Thyroid gland (tissue), 4 donors: Measurements from ENCODE around the gene FSTL1. TPM values are rescaled to one million over a fixed set of nuclear protein-coding genes. Genes with fewer than 3 reads are reported as not detected.

ENCODE experiments used
- DNase-seq, 2 donors: peaks; one replicate each; pipeline ENCODE4 v3.0.0-alpha.2; 2019
- H3K27ac ChIP-seq, 3 donors: fragments of 200-600 bp; sonication (generic); 1 replicate in 2 of 3; 2 replicates in 1 of 3; pipeline ENCODE4 v1.5.1; 2016 to 2019; ENCODE audit warnings: mild to moderate bottlenecking in 1 of 3, moderate library complexity in 1 of 3
- H3K27me3 ChIP-seq: fragments of 200-600 bp; sonication (generic); one replicate; pipeline ENCODE4 v1.5.1; 2019
- H3K36me3 ChIP-seq, 2 donors: fragments of 200-600 bp; sonication (generic); one replicate each; pipeline ENCODE4 v1.5.1; 2016 to 2019
- H3K4me1 ChIP-seq, 2 donors: fragments of 200-600 bp; sonication (generic); one replicate each; pipeline ENCODE4 v1.5.1; 2017 to 2019
- H3K4me3 ChIP-seq, 3 donors: fragments of 200-600 bp; sonication (generic); replicated peaks in 1 of 3; 1 replicate in 2 of 3; 2 replicates in 1 of 3; pipeline ENCODE4 v1.5.1; 2016; ENCODE audit warnings: mild to moderate bottlenecking in 1 of 3
- H3K9me3 ChIP-seq: fragments of 200-600 bp; sonication (generic); one replicate; pipeline ENCODE4 v1.5.1; 2017
- CTCF ChIP-seq, 6 experiments: fragments of 200-600 bp in 3 of 6; fragments of 450-650 bp in 3 of 6; sonication (generic) in 3 of 6; IDR thresholded peaks; one replicate each; pipeline ENCODE4 v1.5.1; 2016 to 2019; ENCODE audit warnings: antibody characterized with exemption in 6 of 6, mild to moderate bottlenecking in 2 of 6, inconsistent platforms in 1 of 6, moderate library complexity in 1 of 6
- POLR2A ChIP-seq, 2 donors: fragments of 450-650 bp; IDR thresholded peaks; one replicate each; pipeline ENCODE4 v1.6.1; 2017; ENCODE audit warnings: antibody characterized with exemption in 2 of 2, mild to moderate bottlenecking in 2 of 2, moderate library complexity in 1 of 2
- WGBS, 2 donors: methylation state at CpG; one replicate each; pipeline ENCODE4 v1.1.5; 2017; 5-methylcytosine and 5-hydroxymethylcytosine counted together
- intact Hi-C: fragments of 100-400 bp; cut with DNase I; formaldehyde crosslinking; loops from one replicate; pipeline ENCODE4 v1.15.1; 2023
- total RNA-seq, 4 donors: library from RNA; depleted of rRNA; stranded (reverse); fragments of >200 nt; gene quantifications; one replicate each; pipeline ENCODE4 v1.2.3, GENCODE V29; 2016

The FSTL1 gene
- total RNA-seq, 4 donors from 2014 or later = 135 to 268 (median 228) TPM

- DNase-seq = no peak
- H3K9me3 ChIP-seq = no peaks in the 10 kb centered on the region
- intact Hi-C loops = no loop called here
- no peaks in the 10 kb centered on the region for H3K27me3 ChIP-seq
- peaks cover 76 to 88% of the 10 kb centered on the region in 2 donors for H3K36me3 ChIP-seq
- H3K4me1 ChIP-seq = no peaks in the 10 kb centered on the region
- H3K4me3 ChIP-seq = no peak overlapping the region
- no peak overlapping the region for H3K27ac ChIP-seq
- TF ChIP-seq CTCF (IDR thresholded peaks at IDR 0.05) (no peak), POLR2A (IDR thresholded peaks at IDR 0.05) (no peak)
Measured at GRCh38 chr3:120402257-120402656, 48.5 kb downstream of the FSTL1 start.

- Histone ChIP-seq H3K27ac (no peak overlapping the region), H3K27me3 (no peaks in the 10 kb centered on the region), H3K9me3 (no peaks in the 10 kb centered on the region), H3K4me3 (no peak overlapping the region), H3K4me1 (no peaks in the 10 kb centered on the region), H3K36me3 (peaks cover 78 to 92% of the 10 kb centered on the region in 2 donors)
- no peak for TF ChIP-seq POLR2A (IDR thresholded peaks at IDR 0.05)
- TF ChIP-seq CTCF (IDR thresholded peaks at IDR 0.05) = no peak
- intact Hi-C loops = no loop called here
- no peak for DNase-seq
- WGBS, 2 donors = 70 to 97% methylated on average over 2 of the region's 2 CpGs
Measured at GRCh38 chr3:120399372-120399771, 51.4 kb downstream of the FSTL1 start.

- Histone ChIP-seq H3K27ac (no peak overlapping the region), H3K4me3 (no peak overlapping the region), H3K27me3 (no peaks in the 10 kb centered on the region), H3K9me3 (no peaks in the 10 kb centered on the region), H3K4me1 (no peaks in the 10 kb centered on the region), H3K36me3 (peaks cover 63 to 71% of the 10 kb centered on the region in 2 donors)
- DNase-seq = no peak
- WGBS, 2 donors = 87 to 90% methylated on average over 8 of the region's 8 CpGs
- intact Hi-C loops = no loop called here
- TF ChIP-seq POLR2A (IDR thresholded peaks at IDR 0.05) (no peak), CTCF (IDR thresholded peaks at IDR 0.05) (no peak)
Measured at GRCh38 chr3:120396469-120396868, 54.3 kb downstream of the FSTL1 start.

- TF ChIP-seq POLR2A (IDR thresholded peaks at IDR 0.05) = no peak
- no peak for TF ChIP-seq CTCF (IDR thresholded peaks at IDR 0.05)
- Histone ChIP-seq H3K4me1 (no peaks in the 10 kb centered on the region), H3K9me3 (no peaks in the 10 kb centered on the region), H3K27me3 (no peaks in the 10 kb centered on the region), H3K4me3 (no peak overlapping the region), H3K36me3 (peaks cover 47 to 50% of the 10 kb centered on the region in 2 donors), H3K27ac (no peak overlapping the region)
- WGBS, 2 donors = 80 to 92% methylated on average over 2 of the region's 2 CpGs
- DNase-seq = no peak
- intact Hi-C loops = no loop called here
Measured at GRCh38 chr3:120394347-120394746, 56.4 kb downstream of the FSTL1 start.

- H3K9me3 ChIP-seq = no peaks in the 10 kb centered on the region
- no peak overlapping the region for H3K4me3 ChIP-seq
- no peak overlapping the region for H3K27ac ChIP-seq
- TF ChIP-seq POLR2A (IDR thresholded peaks at IDR 0.05) = no peak
- no peak for TF ChIP-seq CTCF (IDR thresholded peaks at IDR 0.05)
- H3K36me3 ChIP-seq = peaks cover 41 to 44% of the 10 kb centered on the region in 2 donors
- H3K27me3 ChIP-seq = no peaks in the 10 kb centered on the region
- no peak for DNase-seq
- 77 to 83% methylated on average over 2 of the region's 2 CpGs for WGBS, 2 donors
- intact Hi-C loops = no loop called here
- no peaks in the 10 kb centered on the region for H3K4me1 ChIP-seq
Measured at GRCh38 chr3:120393761-120394160, 57.0 kb downstream of the FSTL1 start.
